Activated naive CD4-positive, alpha-beta T cell (primary cell): ENCODE data around the gene TPM3.
"Not testable (repeated sequence)": the region's sequence is repeated elsewhere in the genome, so short reads cannot be mapped to it uniquely, and the experiment has no call there.

ENCODE experiments used
- DNase-seq, 4 experiments: peaks; one replicate each; lab custom pipeline; 2025; lab: John Stamatoyannopoulos, UW

TPM3 gene

GRCh38 chr1:154191990-154192461 is at the start of gene TPM3:
Gene TPM3, minus strand, starts transcription at chr1:154192100. Its CDS starts 82 bp downstream, at chr1:154192018.
- no peak for DNase-seq

- DNase-seq = no peak
Measured at GRCh38 chr1:154240294-154240833, 48.5 kb upstream of the TPM3 start.

DNA sequence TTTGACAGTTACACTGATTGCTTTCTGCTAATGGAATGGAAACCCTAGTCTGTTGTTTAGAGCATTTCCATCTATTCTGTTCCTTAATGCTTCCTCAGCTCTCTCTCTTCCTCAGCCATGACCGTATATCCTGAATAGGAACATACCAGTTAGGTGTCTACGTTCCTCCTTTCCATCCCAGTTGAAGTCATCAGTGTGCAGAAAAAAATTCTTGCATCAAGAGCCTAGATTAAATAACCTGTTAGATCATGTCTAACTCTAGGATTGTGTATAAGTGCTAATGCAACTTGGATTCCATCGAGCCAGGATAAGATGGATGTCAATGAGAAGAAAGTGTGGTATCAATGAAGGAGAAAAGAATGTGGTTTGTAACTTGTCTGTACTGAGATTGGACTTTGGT is 47.6 kb upstream of the TPM3 start:
- no peak for DNase-seq

GRCh38 chr1:154237880-154238506 is 46.1 kb upstream of the TPM3 start:
- no peak for DNase-seq

- no peak for DNase-seq
Measured at GRCh38 chr1:154237435-154237834, 45.5 kb upstream of the TPM3 start.

GRCh38 chr1:154236855-154237254 is 45.0 kb upstream of the TPM3 start:
- DNase-seq = no peak

DNA sequence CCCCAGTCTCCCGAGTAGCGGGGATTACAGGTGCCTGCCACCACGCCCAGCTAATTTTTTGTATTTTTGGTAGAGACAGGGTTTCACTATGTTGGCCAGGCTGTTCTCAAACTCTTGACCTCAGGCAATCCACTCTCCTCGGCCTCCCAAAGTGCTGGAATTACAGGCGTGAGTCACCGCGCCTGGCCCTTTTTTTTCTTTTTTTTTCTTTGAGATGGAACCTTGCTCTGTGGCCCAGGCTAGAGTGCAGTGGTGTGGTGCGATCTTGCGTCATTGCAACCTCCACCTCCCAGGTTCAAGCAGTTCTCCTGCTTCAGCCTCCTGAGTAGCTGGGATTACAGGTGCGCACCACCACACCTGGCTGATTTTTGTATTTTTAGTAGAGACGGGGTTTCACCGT is 41.2 kb upstream of the TPM3 start:
- not testable (repeated sequence) for DNase-seq

- not testable (repeated sequence) for DNase-seq
Measured at GRCh38 chr1:154231112-154231511, 39.2 kb upstream of the TPM3 start.

- no peak for DNase-seq
Measured at GRCh38 chr1:154225370-154225769, 33.5 kb upstream of the TPM3 start.

DNA sequence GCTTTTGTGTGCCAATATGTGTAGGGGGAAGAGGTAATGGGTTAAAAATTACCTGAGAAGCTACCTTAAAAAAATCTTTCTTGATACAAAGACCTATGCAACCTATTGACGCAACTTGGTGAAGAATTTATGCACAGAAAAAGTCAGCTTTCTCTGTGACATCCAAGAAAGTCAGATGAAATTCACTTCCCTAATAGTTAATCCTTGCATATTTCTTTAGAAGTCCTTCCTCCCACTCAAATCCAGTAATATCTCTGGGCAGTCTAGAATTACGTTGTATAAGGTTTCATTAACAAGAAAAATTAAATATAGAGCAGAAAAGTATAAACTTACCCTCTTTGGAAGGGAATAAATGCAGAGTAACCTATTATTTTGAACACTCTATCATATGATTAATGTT is 31.7 kb upstream of the TPM3 start:
- no peak for DNase-seq

DNA sequence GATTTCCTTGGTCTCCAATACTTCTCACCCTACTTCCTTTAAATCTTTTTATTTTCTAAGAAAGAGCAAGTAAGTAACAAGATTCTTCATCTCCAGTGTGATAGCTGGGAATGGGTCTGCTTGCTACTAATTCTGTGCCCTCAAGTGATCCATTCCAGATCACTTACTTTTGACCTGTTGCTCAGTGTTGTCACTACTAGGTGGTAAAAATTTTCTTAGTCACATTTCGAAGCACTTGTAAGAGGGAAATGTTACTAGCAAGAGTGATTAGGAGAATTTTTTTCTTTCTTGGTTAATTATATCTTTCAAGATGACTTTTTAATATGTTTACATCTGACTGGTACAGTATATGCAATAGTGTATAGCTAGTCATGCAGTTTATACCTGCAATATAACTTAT is 31.0 kb upstream of the TPM3 start:
- no peak for DNase-seq

DNA sequence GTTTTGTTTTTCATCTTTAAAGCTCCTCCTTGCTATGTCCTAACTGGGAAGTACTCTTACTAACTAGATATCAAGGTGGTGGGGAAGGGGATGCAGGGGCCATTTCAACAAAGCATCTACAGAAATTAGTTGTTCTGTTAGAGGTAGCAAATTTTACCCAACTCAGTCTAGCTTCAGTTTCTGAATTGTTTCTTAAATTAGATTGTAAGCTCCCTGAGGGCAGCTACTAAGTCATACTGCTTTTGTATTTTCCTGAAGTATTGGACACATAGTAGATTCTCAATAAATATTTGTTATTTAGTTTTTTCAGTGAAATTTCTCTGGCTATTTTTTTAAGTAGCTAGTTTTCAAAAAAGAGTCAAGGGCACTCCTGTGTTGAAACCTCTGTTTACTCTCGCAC is 30.6 kb upstream of the TPM3 start:
- no peak for DNase-seq

GRCh38 chr1:154221278-154222001 is 29.5 kb upstream of the TPM3 start:
- DNase-seq = peak; percentile 41 to 74 (median 61)

DNA sequence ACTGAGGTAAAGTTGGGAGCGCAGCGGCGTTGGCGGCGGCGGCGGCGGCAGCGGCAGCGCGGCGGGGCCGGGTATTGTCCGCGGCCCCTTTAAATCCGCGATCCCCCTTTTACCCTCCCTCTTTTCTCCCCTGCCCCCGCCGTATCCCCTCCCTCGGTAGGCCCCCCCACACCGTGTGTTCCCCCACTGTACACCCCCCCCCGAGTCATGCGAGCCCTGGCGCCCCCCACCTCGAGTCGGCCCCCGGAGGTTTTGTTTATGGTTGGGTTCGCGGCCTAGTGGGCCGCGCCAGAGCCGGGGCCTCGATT is 29.0 kb upstream of the TPM3 start:
- DNase-seq = no peak

- DNase-seq = peak; percentile 92 to 98 (median 96)
Measured at GRCh38 chr1:154220071-154220969, 28.4 kb upstream of the TPM3 start, which contains the start of gene UBAP2L. Gene UBAP2L, plus strand, starts transcription at chr1:154220955. Its CDS starts 4,169 bp downstream, at chr1:154225124.

- DNase-seq = no peak
Measured at GRCh38 chr1:154219541-154219940, 27.6 kb upstream of the TPM3 start.

- DNase-seq = no peak
Measured at GRCh38 chr1:154218545-154218944, 26.6 kb upstream of the TPM3 start.

DNA sequence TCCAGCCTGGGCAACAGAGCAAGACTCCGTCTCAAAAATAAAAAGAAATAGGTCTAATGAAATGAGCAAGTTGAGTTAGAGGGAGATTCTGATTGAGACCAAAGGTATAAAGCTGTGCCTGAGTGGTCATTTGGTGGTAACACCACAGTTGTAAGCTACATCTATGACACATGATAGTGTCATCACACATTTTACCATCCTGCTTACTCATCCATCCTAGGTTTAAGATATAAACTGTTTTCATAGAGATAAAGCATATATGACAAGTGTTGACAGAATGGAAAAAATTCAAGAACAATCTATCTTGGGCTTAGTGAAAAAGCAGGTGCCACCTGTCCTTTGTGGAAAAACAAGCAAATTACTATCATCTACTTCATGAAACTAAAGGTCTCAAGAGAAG is 21.4 kb upstream of the TPM3 start:
- DNase-seq = no peak

DNA sequence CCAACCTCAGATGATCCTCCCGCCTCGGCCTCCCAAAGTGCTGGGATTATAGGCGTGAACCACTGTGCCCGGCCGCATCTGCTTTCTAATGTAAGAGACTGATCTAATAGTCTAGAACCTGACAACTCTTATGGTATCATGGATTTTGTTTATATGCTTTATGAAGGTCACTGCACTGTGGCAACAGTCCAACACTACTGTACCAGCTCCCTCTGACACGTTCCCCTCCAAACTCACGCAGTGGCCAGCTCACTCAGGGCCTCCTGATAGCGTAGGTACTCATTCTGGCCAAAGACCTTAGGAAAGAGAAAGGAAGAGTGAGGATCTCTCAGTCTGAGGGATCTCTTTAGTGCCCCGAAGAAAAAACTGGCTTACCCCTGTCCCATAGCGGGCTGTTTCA is 20.2 kb upstream of the TPM3 start:
- DNase-seq = no peak

- DNase-seq = no peak
Measured at GRCh38 chr1:154208677-154209388, 16.9 kb upstream of the TPM3 start.

- no peak for DNase-seq
Measured at GRCh38 chr1:154207262-154207661, 15.4 kb upstream of the TPM3 start.

- no peak for DNase-seq
Measured at GRCh38 chr1:154206196-154206595, 14.3 kb upstream of the TPM3 start, which contains the start of gene CFAP141. Gene CFAP141, minus strand, starts transcription at chr1:154206333. Its CDS starts 26 bp downstream, at chr1:154206307.
